CD4-positive, alpha-beta memory T cell (primary cell): Measurements from ENCODE around the gene PTPRG. TPM values are rescaled to one million over a fixed set of nuclear protein-coding genes. Genes with fewer than 3 reads are reported as not detected.

Source experiments
- CTCF ChIA-PET: fragments of 350-600 bp; sonication (Branson Sonifier 250); formaldehyde crosslinking; loops from one replicate; lab custom pipeline; 2021; ENCODE audit warnings: inconsistent platforms; ENCODE audit not compliant: partially characterized antibody; lab: Charles Lee
- POLR2A ChIA-PET: fragments of 350-600 bp; sonication (Branson Sonifier 250); formaldehyde crosslinking; loops from one replicate; lab custom pipeline; 2021; ENCODE audit not compliant: partially characterized antibody; lab: Charles Lee
- DNase-seq, 5 donors: peaks; one replicate each; pipeline versions ENCODE4 v3.0.0 to v3.0.0-alpha.2; 2020 to 2022; ENCODE audit warnings: mixed read lengths in 1 of 5
- H3K27ac ChIP-seq: one replicate; pipeline ENCODE4 v1.7.0; 2013; ENCODE audit warnings: low read depth, low read length
- H3K27me3 ChIP-seq: 2 replicates; pipeline ENCODE4 v1.7.0; 2013; ENCODE audit warnings: mild to moderate bottlenecking, low read length, moderate library complexity; ENCODE audit not compliant: insufficient read depth
- H3K36me3 ChIP-seq: 2 replicates; pipeline ENCODE4 v1.7.0; 2013; ENCODE audit warnings: mild to moderate bottlenecking, low read length, moderate library complexity; ENCODE audit not compliant: insufficient read depth
- H3K4me1 ChIP-seq: 2 replicates; pipeline ENCODE4 v1.7.0; 2013; ENCODE audit warnings: mild to moderate bottlenecking, low read length, moderate library complexity; ENCODE audit not compliant: insufficient read depth
- H3K4me3 ChIP-seq, 2 donors: one replicate each; pipeline ENCODE4 v1.7.0; 2013; ENCODE audit warnings: low read length in 2 of 2, mild to moderate bottlenecking in 1 of 2
- H3K9me3 ChIP-seq, 2 donors: one replicate each; pipeline ENCODE4 v1.7.0; 2013; ENCODE audit warnings: low read length in 2 of 2, control low read depth in 1 of 2; ENCODE audit not compliant: control insufficient read depth in 1 of 2
- H3K27ac Mint-ChIP-seq, 7 donors: one replicate each; pipeline ENCODE4 v1.8.0; 2020 to 2021; ENCODE audit warnings: mixed read lengths in 7 of 7, mild to moderate bottlenecking in 6 of 7, inconsistent platforms in 3 of 7, moderate library complexity in 3 of 7
- H3K27me3 Mint-ChIP-seq, 2 donors: one replicate each; pipeline ENCODE4 v1.8.0; 2020 to 2021; ENCODE audit warnings: mixed read lengths in 2 of 2
- H3K36me3 Mint-ChIP-seq, 2 donors: one replicate each; pipeline ENCODE4 v1.8.0; 2020 to 2021; ENCODE audit warnings: mixed read lengths in 2 of 2, inconsistent platforms in 1 of 2, mild to moderate bottlenecking in 1 of 2
- H3K4me1 Mint-ChIP-seq, 4 donors: one replicate each; pipeline ENCODE4 v1.8.0; 2020 to 2021; ENCODE audit warnings: mixed read lengths in 4 of 4, mild to moderate bottlenecking in 1 of 4
- H3K4me3 Mint-ChIP-seq, 8 donors: one replicate each; pipeline ENCODE4 v1.8.0; 2020 to 2021; ENCODE audit warnings: mixed read lengths in 8 of 8, mild to moderate bottlenecking in 7 of 8, moderate library complexity in 6 of 8, inconsistent platforms in 3 of 8
- H3K9me3 Mint-ChIP-seq, 8 donors: one replicate each; pipeline ENCODE4 v1.8.0; 2020 to 2021; ENCODE audit warnings: mixed read lengths in 8 of 8, mild to moderate bottlenecking in 5 of 8, inconsistent platforms in 3 of 8, moderate library complexity in 1 of 8
- intact Hi-C: fragments of 100-400 bp; cut with micrococcal nuclease; formaldehyde crosslinking; loops from one replicate; pipeline ENCODE4 v1.15.1; 2023
- polyA plus RNA-seq, 2 donors: library from polyadenylated mRNA; unstranded; fragments of 300-500 nt; fragmentation: Illumina TruSeq; gene quantifications; one replicate each; pipeline ENCODE4 v1.2.3, GENCODE V29; 2021
- total RNA-seq, 2 experiments: library from RNA; stranded (reverse); gene quantifications; one replicate each; pipeline ENCODE4 v1.2.3, GENCODE V29; 2021

PTPRG gene
- total and polyA plus RNA-seq, 4 experiments from 2014 or later = not detected

DNA sequence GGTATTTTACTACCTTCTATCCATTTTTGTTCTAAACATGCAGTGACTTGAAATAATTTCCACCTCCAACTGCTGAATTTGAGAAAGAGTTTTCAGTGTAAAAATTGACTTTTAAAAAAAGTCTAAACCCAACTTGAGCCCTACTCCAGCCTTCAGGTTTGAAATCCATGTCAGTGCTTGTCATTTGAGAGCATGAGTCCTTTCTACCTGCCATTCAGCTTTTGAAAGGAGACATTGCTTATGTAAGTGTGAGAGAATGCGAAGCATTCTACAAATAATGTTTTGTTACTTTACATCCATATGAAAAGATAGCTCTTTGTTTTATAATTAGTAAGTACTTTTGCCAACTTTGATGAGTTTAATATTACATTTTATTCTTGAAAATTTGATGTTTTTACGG, 329.2 kb downstream of the PTPRG start:
- H3K27me3 ChIP-seq = no peaks in the 10 kb centered on the region
- H3K9me3 ChIP-seq = no peaks in the 10 kb centered on the region
- H3K4me3 ChIP-seq = no peak overlapping the region
- peaks cover 0 to 4% (median 0%) of the 10 kb centered on the region in 8 donors for H3K9me3 Mint-ChIP-seq
- H3K4me1 ChIP-seq = no peaks in the 10 kb centered on the region
- H3K36me3 ChIP-seq = no peaks in the 10 kb centered on the region
- H3K27ac Mint-ChIP-seq = no peak overlapping the region
- no peaks in the 10 kb centered on the region for H3K36me3 Mint-ChIP-seq
- no peak overlapping the region for H3K4me3 Mint-ChIP-seq
- intact Hi-C loops = no loop called here
- no peak for DNase-seq
- H3K27ac ChIP-seq = no peak overlapping the region
- no peaks in the 10 kb centered on the region for H3K4me1 Mint-ChIP-seq
- no peaks in the 10 kb centered on the region for H3K27me3 Mint-ChIP-seq
- ChIA-PET POLR2A (no interaction called here), CTCF (interaction anchor here (0.7 kb wide), 1 partner anchor 502 kb away, joined by 3 read pairs; no protein-coding TSS in a partner anchor)

GRCh38 chr3:61892891-61893290, 331.5 kb downstream of the PTPRG start:
- peaks cover 0 to 4% (median 0%) of the 10 kb centered on the region in 8 donors for H3K9me3 Mint-ChIP-seq
- no peaks in the 10 kb centered on the region for H3K4me1 Mint-ChIP-seq
- H3K27ac ChIP-seq = no peak overlapping the region
- intact Hi-C loops = no loop called here
- H3K36me3 Mint-ChIP-seq = no peaks in the 10 kb centered on the region
- no peak overlapping the region for H3K27ac Mint-ChIP-seq
- H3K36me3 ChIP-seq = no peaks in the 10 kb centered on the region
- no peaks in the 10 kb centered on the region for H3K9me3 ChIP-seq
- no peaks in the 10 kb centered on the region for H3K27me3 ChIP-seq
- no peak for DNase-seq
- CTCF ChIA-PET = no interaction called here
- no peaks in the 10 kb centered on the region for H3K27me3 Mint-ChIP-seq
- POLR2A ChIA-PET = no interaction called here
- H3K4me3 Mint-ChIP-seq = no peak overlapping the region
- no peak overlapping the region for H3K4me3 ChIP-seq
- H3K4me1 ChIP-seq = no peaks in the 10 kb centered on the region

DNA sequence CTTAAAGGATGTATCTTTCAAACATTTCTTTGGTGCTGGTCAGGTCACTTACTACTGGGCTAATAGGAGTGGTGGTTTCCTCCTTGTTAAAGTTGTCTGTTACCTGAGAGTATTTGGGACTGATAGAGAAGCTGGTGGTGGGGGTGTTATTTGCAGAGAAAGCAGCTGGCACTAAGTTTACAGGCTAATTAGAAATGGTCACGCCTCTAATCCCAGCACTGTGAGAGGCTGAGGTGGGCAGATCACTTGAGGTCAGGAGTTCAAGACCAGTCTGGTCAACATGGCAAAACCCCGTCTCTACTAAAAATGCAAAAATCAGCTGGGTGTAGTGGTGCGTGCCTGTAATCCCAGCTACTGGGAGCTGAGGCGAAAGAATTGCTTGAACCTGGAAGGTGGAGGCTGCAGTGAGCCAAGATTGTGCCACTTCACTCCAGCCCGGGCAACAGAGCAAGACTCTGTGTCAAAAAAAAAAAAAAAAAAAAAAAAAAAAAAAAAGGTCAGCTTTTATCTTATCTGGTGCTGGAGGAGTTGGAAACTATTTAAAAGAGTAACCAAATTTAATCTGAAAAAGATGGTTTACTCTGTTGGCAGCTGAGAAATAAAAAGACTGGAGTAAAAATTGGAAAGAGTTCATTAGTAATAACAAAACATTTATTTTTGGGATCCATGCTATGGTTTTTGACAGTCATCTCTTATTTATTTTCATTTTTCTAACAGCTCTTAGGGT, 332.6 kb downstream of the PTPRG start:
- Histone ChIP-seq H3K36me3 (no peaks in the 10 kb centered on the region), H3K4me1 (no peaks in the 10 kb centered on the region), H3K9me3 (no peaks in the 10 kb centered on the region), H3K4me3 (no peak overlapping the region), H3K27me3 (no peaks in the 10 kb centered on the region), H3K27ac (no peak overlapping the region)
- Mint-ChIP-seq H3K4me1 (no peaks in the 10 kb centered on the region), H3K27me3 (no peaks in the 10 kb centered on the region), H3K27ac (no peak overlapping the region), H3K36me3 (no peaks in the 10 kb centered on the region), H3K9me3 (peaks cover 0 to 4% (median under 1%) of the 10 kb centered on the region in 8 donors), H3K4me3 (no peak overlapping the region)
- POLR2A ChIA-PET = no interaction called here
- DNase-seq = no peak
- CTCF ChIA-PET = no interaction called here
- intact Hi-C loops = no loop called here

GRCh38 chr3:61894988-61895935, 333.9 kb downstream of the PTPRG start:
- Histone ChIP-seq H3K9me3 (no peaks in the 10 kb centered on the region), H3K27ac (no peak overlapping the region), H3K4me1 (no peaks in the 10 kb centered on the region), H3K27me3 (no peaks in the 10 kb centered on the region), H3K36me3 (no peaks in the 10 kb centered on the region), H3K4me3 (no peak overlapping the region)
- DNase-seq = peak in 4 of 5 donors; percentile 6 to 33 (median 18)
- H3K9me3 Mint-ChIP-seq = peaks cover 0 to 7% (median under 1%) of the 10 kb centered on the region in 8 donors
- H3K4me1 Mint-ChIP-seq = no peaks in the 10 kb centered on the region
- ChIA-PET POLR2A (no interaction called here), CTCF (no interaction called here)
- no peaks in the 10 kb centered on the region for H3K36me3 Mint-ChIP-seq
- peak overlapping the region in 2 of 7 donors; percentile 16 to 44 for H3K27ac Mint-ChIP-seq
- intact Hi-C loops = no loop called here
- H3K27me3 Mint-ChIP-seq = no peaks in the 10 kb centered on the region
- no peak overlapping the region for H3K4me3 Mint-ChIP-seq

- no peak overlapping the region for H3K27ac Mint-ChIP-seq
- CTCF ChIA-PET = no interaction called here
- intact Hi-C loops = no loop called here
- H3K27me3 Mint-ChIP-seq = no peaks in the 10 kb centered on the region
- no peak overlapping the region for H3K4me3 ChIP-seq
- H3K9me3 Mint-ChIP-seq = peaks cover 0 to 8% (median under 1%) of the 10 kb centered on the region in 8 donors
- H3K9me3 ChIP-seq = no peaks in the 10 kb centered on the region
- no peaks in the 10 kb centered on the region for H3K36me3 ChIP-seq
- no peaks in the 10 kb centered on the region for H3K4me1 Mint-ChIP-seq
- DNase-seq = no peak
- POLR2A ChIA-PET = no interaction called here
- H3K27me3 ChIP-seq = no peaks in the 10 kb centered on the region
- no peak overlapping the region for H3K27ac ChIP-seq
- H3K4me3 Mint-ChIP-seq = no peak overlapping the region
- no peaks in the 10 kb centered on the region for H3K4me1 ChIP-seq
- no peaks in the 10 kb centered on the region for H3K36me3 Mint-ChIP-seq
These were observed 334.9 kb downstream of the PTPRG start for GRCh38 chr3:61896251-61896650.

- ChIA-PET POLR2A (no interaction called here), CTCF (no interaction called here)
- Histone ChIP-seq H3K27ac (no peak overlapping the region), H3K27me3 (no peaks in the 10 kb centered on the region), H3K4me1 (no peaks in the 10 kb centered on the region), H3K36me3 (no peaks in the 10 kb centered on the region), H3K9me3 (no peaks in the 10 kb centered on the region), H3K4me3 (no peak overlapping the region)
- H3K9me3 Mint-ChIP-seq = peaks cover 0 to 6% (median 0%) of the 10 kb centered on the region in 8 donors
- DNase-seq = no peak
- no peak overlapping the region for H3K4me3 Mint-ChIP-seq
- intact Hi-C loops = no loop called here
- H3K4me1 Mint-ChIP-seq = no peaks in the 10 kb centered on the region
- H3K27ac Mint-ChIP-seq = no peak overlapping the region
- no peaks in the 10 kb centered on the region for H3K27me3 Mint-ChIP-seq
- H3K36me3 Mint-ChIP-seq = no peaks in the 10 kb centered on the region
These were observed 336.5 kb downstream of the PTPRG start for GRCh38 chr3:61897848-61898247.

DNA sequence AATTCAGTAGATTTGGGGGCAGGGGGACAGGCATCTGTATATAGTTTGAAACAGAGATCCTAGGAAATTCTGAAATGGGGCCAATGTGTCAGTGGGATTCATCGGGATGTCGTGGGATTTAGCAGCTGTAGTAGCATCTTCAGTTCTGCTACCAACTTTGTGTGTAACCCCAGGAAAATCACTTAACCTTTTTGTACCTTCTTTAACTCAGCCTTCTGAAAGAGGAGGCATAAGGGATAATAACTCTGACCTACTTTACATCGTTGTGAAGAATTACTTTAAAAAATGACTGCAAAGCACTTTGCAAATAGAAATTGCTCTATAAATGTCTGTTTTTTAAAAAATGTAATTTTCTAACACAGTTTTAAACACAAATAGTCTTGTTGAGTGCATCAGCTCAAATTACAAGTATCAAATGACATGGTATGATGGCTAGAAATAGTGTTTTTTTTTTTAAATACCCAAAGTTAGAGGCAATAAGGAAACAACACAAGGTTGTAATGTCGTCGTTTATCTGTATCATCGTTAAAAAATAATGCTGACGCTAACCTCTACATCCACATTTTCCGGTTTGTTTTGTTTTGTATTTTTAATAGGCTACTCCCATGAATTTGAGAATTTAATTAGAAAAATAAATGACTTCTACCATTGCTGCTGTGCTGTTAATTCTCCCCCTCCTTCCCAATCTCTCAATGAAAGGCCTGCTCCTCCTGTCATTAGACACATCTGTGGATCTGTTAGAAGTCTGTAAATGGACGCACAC, 338.5 kb downstream of the PTPRG start:
- H3K27me3 Mint-ChIP-seq = no peaks in the 10 kb centered on the region
- H3K9me3 Mint-ChIP-seq = peaks cover 0 to 6% (median 0%) of the 10 kb centered on the region in 8 donors
- Histone ChIP-seq H3K36me3 (no peaks in the 10 kb centered on the region), H3K4me3 (no peak overlapping the region), H3K27me3 (no peaks in the 10 kb centered on the region), H3K9me3 (no peaks in the 10 kb centered on the region), H3K27ac (no peak overlapping the region), H3K4me1 (no peaks in the 10 kb centered on the region)
- intact Hi-C loops = no loop called here
- ChIA-PET POLR2A (no interaction called here), CTCF (no interaction called here)
- peak overlapping the region in 1 of 7 donors; percentile 28 for H3K27ac Mint-ChIP-seq
- no peaks in the 10 kb centered on the region for H3K4me1 Mint-ChIP-seq
- DNase-seq = no peak
- H3K4me3 Mint-ChIP-seq = no peak overlapping the region
- H3K36me3 Mint-ChIP-seq = no peaks in the 10 kb centered on the region
